Measurements from ENCODE around the gene NR2F2. TPM values are rescaled to one million over a fixed set of nuclear protein-coding genes. Genes with fewer than 3 reads are reported as not detected.

NR2F2 gene
- total RNA-seq (2014; rRNA removed; shearing (Covaris generic)), result 9.2 and 16.2 TPM in 2 replicates

DNA sequence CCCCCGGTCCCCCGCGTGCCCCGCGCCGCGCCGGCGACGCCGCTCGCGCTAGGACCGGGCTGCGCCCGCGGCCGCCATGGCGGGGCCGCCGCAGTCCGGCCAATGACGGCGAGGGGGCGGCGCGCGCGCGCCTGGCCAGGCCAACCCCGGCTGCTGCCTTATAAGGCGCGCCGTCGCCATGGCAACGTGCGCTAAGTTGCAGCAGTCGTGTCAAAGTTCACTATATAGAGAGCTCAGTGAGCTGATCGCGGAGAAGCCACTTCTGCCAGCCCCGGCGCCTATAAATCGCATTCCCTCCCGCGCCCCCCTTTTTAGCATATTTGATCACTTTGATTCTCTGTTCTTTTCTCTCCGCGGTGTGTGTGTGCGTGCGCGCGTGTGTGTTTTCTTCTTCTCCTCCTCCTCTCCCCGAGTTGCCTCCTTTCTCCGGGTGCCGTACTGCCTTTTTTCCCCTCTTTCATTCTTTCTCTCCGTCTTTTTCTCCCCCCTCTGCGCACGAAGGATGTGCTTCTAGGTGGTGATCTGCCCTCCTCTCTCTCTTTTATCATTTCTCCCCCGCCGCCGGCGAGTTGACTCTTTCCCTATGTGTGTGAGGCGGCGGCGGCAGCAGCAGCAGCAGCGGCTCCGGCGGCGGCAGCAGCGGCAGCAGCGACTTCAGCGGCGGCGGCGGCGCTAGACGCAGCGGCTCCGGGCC is at the start of gene NR2F2:
Gene NR2F2, plus strand, starts transcription at position 251 of the 694 bp plus-strand sequence. CDS start 1,406 bp downstream, outside the sequence.
- peak; percentile 96 for DNase-seq (ENCODE audit: low spot score)

DNA sequence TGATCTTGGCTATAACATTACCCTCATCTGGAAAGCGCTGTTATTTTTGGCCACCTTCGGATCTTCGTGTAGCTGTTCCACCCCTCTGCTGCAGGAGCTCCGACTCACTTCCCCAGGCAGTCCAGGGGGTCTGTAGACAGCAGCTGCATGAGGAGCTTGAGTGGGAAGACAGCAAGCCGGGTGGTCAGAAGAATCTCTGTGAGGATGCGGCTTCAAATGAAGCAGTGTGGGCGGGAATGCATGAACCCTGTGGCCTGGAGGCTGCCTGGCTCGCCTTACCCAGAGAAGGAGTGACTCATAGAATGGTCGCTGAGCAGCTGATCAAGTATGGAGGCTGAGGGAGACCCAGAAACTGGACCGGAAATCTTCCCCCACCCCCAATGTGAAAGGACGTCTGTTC is 45.2 kb upstream of the NR2F2 start:
- DNase-seq (ENCODE audit: low spot score), result peak; percentile 54

DNA sequence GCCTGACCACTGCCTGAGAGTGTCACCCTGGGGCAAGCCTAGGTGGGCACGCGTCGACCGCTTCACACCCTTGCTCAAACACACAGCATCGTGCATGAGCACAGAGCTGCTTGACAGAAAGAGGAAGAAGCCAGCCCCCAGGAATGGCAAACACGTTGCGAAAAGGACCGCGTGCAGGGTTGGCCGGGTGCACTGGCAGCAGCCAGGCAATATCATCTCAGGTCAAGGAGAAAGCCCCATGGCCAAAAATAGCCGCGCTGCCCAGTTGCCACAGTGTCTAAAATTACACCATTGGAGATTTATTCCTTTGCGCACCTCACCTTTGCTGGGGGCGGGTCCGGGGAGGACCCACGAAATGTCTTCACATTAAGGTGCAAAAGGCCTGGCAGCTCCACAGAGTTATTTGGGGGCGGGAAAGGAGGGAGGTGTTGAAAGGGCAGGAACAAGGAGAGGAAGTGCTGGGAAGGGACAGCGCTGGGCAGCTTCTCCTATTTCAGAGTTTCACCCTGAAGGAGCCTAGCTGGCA is 44.7 kb upstream of the NR2F2 start:
- DNase-seq (ENCODE audit: low spot score), result no peak

GRCh38 chr15:96290679-96291078 is 39.8 kb upstream of the NR2F2 start:
- DNase-seq (ENCODE audit: low spot score), result no peak

GRCh38 chr15:96292635-96293034 is 37.9 kb upstream of the NR2F2 start:
- DNase-seq (ENCODE audit: low spot score), result no peak

GRCh38 chr15:96293441-96293840 is 37.1 kb upstream of the NR2F2 start:
- DNase-seq (ENCODE audit: low spot score), result no peak

DNA sequence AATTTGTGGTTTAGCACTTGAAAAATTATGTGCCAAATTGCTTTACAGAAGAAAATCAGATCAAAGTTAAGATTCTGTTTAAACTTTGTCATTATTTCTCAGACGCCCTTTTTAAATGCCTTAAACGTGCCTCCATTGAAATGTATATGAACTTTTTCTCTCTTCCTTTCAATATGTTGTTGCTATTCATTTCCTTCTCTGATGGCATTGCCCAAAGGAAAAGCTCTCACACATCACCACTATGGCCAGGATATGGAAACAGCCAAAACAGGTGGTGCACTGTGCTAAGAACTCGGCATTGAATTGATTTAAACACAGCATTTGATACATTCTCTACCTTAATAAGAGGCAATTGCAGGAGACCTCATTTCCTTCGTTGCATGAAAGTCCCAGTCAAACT is 35.7 kb upstream of the NR2F2 start:
- DNase-seq (ENCODE audit: low spot score), result no peak

DNA sequence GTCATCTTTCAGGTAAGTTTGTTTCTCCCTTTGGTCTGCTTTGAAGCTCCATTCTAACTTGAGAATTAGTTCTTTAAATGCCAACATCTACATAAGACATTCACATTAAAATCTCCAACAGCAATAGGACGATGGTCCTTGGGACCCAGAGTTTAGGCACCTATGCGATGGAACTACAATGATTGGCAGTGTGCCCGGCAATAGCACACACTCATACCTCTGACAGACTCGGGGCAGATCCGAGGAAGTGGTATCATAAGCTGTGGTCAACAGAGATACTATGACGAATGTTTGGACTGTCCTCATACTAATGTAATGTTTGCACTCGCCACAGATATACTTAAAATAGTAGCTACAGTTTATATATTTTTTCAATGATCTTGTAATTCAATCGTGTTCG is 34.2 kb upstream of the NR2F2 start:
- peak; percentile 71 for DNase-seq (ENCODE audit: low spot score)

DNA sequence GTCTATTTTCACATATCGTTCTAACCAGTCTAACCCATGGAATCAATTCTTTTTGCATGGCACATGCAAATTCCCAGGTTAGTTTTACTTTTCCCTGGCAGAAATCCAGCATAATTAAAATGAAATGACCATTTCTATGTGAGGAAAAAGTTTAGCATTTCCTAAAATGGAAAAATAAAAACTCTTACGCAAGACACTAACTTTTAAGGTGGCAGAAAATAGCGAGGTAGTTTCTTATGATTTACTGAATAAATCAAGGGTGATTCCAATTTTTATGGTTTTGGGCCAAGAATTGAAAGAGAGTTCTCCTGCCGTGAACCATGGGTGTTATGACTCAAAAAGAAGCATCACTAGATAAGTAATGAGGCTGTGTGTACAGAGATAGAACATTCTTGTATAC is 32.7 kb upstream of the NR2F2 start:
- DNase-seq (ENCODE audit: low spot score), result no peak

DNA sequence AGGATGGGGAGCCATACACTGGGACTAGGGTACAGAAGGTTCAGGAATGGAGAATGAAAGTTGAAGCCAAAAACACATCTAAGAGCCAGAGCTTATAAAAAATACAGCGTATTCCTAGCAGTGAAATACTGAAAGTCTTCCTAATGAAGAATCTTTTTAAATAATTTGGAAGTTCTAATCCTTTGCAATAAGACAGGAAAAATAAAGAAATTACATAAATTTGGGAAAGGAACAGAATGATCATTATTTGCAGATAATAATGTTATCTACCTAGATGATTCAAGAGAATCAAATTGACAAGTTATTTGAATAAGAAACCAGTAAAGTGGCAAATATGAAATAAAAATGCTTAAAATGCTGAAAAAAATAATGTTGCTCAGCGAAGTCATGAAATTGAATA is 32.3 kb upstream of the NR2F2 start:
- DNase-seq (ENCODE audit: low spot score), result no peak

GRCh38 chr15:96300836-96301235 is 29.7 kb upstream of the NR2F2 start:
- DNase-seq (ENCODE audit: low spot score), result no peak

- no peak for DNase-seq (ENCODE audit: low spot score)
These were observed 26.9 kb upstream of the NR2F2 start for GRCh38 chr15:96303503-96304056.

DNA sequence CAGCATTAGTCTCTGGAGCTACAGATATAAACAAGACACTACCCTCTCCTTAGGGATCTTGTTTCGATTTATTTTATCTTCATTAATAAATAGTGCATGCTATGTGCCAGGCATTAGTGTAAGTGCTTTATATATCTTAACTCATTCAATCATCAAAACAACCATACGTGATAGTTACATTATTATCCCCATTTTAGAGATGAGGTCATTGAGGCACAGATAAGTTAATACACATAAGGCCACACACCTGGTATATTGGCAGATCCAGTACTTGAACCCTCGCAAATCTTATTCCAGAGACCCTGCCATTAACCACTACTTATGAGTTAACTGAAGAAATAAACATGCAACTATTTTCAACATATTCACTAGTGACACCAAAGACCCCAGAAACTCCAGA is 25.7 kb upstream of the NR2F2 start:
- no peak for DNase-seq (ENCODE audit: low spot score)

DNA sequence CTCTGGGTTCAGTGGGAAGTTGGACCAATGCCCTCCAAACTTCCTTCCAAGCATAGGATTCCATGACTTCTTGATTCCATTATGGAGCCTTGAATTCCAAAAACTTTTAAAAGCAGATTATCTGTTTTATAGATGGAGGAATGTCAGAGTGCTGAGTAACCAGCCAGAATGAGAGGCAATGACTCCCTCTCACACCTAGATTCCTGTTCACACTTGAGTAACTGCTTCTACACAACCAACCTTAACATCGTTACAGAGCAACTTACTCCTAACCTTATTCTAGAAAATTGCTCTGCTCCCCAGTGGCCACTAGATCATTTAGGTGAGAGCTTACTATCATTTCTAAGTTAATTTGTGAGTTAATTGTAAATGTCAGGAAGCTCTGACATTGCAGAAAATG is 24.2 kb upstream of the NR2F2 start:
- no peak for DNase-seq (ENCODE audit: low spot score)

- DNase-seq (ENCODE audit: low spot score), result no peak
These were observed 22.6 kb upstream of the NR2F2 start for GRCh38 chr15:96307856-96308394.

- no peak for DNase-seq (ENCODE audit: low spot score)
These were observed 21.3 kb upstream of the NR2F2 start for GRCh38 chr15:96309143-96309660.

GRCh38 chr15:96311256-96311955 is 19.1 kb upstream of the NR2F2 start:
- DNase-seq (ENCODE audit: low spot score), result no peak

DNA sequence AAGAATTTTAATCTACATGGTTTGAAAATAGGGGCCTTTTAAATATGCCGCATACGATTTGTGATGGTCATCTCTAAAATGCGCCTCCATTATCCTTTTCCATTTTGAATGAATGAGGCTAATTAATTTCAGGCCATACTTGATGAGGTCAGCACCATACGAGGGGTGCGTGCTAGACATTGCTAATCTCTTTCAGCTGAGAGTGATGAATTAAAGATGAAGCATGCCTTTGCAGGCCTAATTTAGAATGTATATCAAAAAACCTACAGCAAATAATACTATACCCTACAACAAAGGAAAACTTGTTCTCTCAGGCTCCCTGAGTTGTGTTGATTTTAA is 18.6 kb upstream of the NR2F2 start:
- DNase-seq (ENCODE audit: low spot score), result no peak

GRCh38 chr15:96312641-96313335 is 17.7 kb upstream of the NR2F2 start:
- no peak for DNase-seq (ENCODE audit: low spot score)

- DNase-seq (ENCODE audit: low spot score), result no peak
These were observed 16.0 kb upstream of the NR2F2 start for GRCh38 chr15:96314518-96314917.

GRCh38 chr15:96314963-96315362 is 15.5 kb upstream of the NR2F2 start:
- no peak for DNase-seq (ENCODE audit: low spot score)
